Upper lobe of left lung (tissue), 6 donors: Measurements from ENCODE around the gene TENT5C. TPM values are rescaled to one million over a fixed set of nuclear protein-coding genes. Genes with fewer than 3 reads are reported as not detected.

Source experiments
- ATAC-seq, 2 donors: fragments of 200-7000 bp; cut with Tn5 transposase; one replicate each; pipeline ENCODE4 v1.9.1; 2022; ENCODE audit warnings: mild to moderate bottlenecking in 2 of 2, moderate library complexity in 2 of 2; ENCODE audit not compliant: low FRiP score in 2 of 2
- DNase-seq, 2 donors: peaks; one replicate each; pipeline ENCODE4 v3.0.0-alpha.2; 2019 to 2020
- H3K27ac ChIP-seq, 4 donors: fragments of 200-600 bp; sonication (generic); one replicate each; pipeline ENCODE4 v1.5.1; 2016 to 2019
- H3K27me3 ChIP-seq, 4 donors: fragments of 200-600 bp; sonication (generic); one replicate each; pipeline ENCODE4 v1.5.1; 2017 to 2019
- H3K36me3 ChIP-seq, 4 donors: fragments of 200-600 bp; sonication (generic); one replicate each; pipeline ENCODE4 v1.5.1; 2016 to 2019
- H3K4me1 ChIP-seq, 4 donors: fragments of 200-600 bp; sonication (generic); one replicate each; pipeline ENCODE4 v1.5.1; 2018 to 2019
- H3K4me3 ChIP-seq, 4 donors: fragments of 200-600 bp; sonication (generic); one replicate each; pipeline ENCODE4 v1.5.1; 2017 to 2019; ENCODE audit warnings: mild to moderate bottlenecking in 2 of 4, moderate library complexity in 1 of 4
- H3K9me3 ChIP-seq, 4 donors: fragments of 200-600 bp; sonication (generic); one replicate each; pipeline ENCODE4 v1.5.1; 2018 to 2019
- EP300 ChIP-seq, 4 donors: sonication (generic); formaldehyde crosslinking; IDR thresholded peaks; one replicate each; pipeline ENCODE4 v1.5.1; 2017; ENCODE audit warnings: antibody characterized with exemption in 4 of 4, control low read depth in 2 of 4
- POLR2A ChIP-seq, 4 donors: fragments of 450-650 bp; IDR thresholded peaks; one replicate each; pipeline ENCODE4 v1.5.1; 2016 to 2017; ENCODE audit warnings: antibody characterized with exemption in 4 of 4, mild to moderate bottlenecking in 2 of 4
- POLR2AphosphoS5 ChIP-seq, 2 donors: sonication (generic); formaldehyde crosslinking; IDR thresholded peaks; one replicate each; pipeline ENCODE4 v1.5.1; 2017; ENCODE audit warnings: antibody characterized with exemption in 2 of 2
- WGBS, 2 donors: methylation state at CpG; one replicate each; pipeline ENCODE4 v1.1.5; 2017 to 2018; 5-methylcytosine and 5-hydroxymethylcytosine counted together
- total RNA-seq, 6 donors: library from RNA; depleted of rRNA in 4 of 6; stranded (reverse); fragments of >200 nt in 4 of 6; gene quantifications; one replicate each; pipeline versions ENCODE4 v1.1.0 to v1.2.1, GENCODE V29; 2016 to 2021
- TF ChIP-seq, protein P1 (sequence below), 6 experiments: fragments of 450-650 bp in 4 of 6; fragments of 200-600 bp in 2 of 6; sonication (generic) in 2 of 6; IDR thresholded peaks; one replicate each; pipeline ENCODE4 v1.5.1; 2016 to 2019; ENCODE audit warnings: antibody characterized with exemption in 6 of 6
- donor health status: DM: no; HTN: no; CAD: no; lungs with moderate emphysema.
- donor health status: DM: no; HTN: yes; CAD: no; lungs with severe emphysema.

The TENT5C gene
- total RNA-seq, 6 donors from 2014 or later, result 8.1 to 37.8 (median 18.4) TPM

- H3K4me3 ChIP-seq, result no peak overlapping the region
- H3K4me1 ChIP-seq, result peaks cover 0 to 3% (median 0%) of the 10 kb centered on the region in 4 donors
- no peaks in the 10 kb centered on the region for H3K27me3 ChIP-seq
- 84 to 89% methylated on average over 3 of the region's 3 CpGs for WGBS, 2 donors
- H3K36me3 ChIP-seq, result no peaks in the 10 kb centered on the region
- DNase-seq (no peak), ATAC-seq (no peak)
- no peak overlapping the region for H3K27ac ChIP-seq
- H3K9me3 ChIP-seq, result no peaks in the 10 kb centered on the region
- TF ChIP-seq, protein P1, sequence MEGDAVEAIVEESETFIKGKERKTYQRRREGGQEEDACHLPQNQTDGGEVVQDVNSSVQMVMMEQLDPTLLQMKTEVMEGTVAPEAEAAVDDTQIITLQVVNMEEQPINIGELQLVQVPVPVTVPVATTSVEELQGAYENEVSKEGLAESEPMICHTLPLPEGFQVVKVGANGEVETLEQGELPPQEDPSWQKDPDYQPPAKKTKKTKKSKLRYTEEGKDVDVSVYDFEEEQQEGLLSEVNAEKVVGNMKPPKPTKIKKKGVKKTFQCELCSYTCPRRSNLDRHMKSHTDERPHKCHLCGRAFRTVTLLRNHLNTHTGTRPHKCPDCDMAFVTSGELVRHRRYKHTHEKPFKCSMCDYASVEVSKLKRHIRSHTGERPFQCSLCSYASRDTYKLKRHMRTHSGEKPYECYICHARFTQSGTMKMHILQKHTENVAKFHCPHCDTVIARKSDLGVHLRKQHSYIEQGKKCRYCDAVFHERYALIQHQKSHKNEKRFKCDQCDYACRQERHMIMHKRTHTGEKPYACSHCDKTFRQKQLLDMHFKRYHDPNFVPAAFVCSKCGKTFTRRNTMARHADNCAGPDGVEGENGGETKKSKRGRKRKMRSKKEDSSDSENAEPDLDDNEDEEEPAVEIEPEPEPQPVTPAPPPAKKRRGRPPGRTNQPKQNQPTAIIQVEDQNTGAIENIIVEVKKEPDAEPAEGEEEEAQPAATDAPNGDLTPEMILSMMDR (IDR thresholded peaks at IDR 0.05), result no peak
- TF ChIP-seq EP300 (IDR thresholded peaks at IDR 0.05) (no peak), POLR2AphosphoS5 (IDR thresholded peaks at IDR 0.05) (no peak), POLR2A (IDR thresholded peaks at IDR 0.05) (no peak)
Observed at GRCh38 chr1:117641536-117641935, 35.7 kb downstream of the TENT5C start.

DNA sequence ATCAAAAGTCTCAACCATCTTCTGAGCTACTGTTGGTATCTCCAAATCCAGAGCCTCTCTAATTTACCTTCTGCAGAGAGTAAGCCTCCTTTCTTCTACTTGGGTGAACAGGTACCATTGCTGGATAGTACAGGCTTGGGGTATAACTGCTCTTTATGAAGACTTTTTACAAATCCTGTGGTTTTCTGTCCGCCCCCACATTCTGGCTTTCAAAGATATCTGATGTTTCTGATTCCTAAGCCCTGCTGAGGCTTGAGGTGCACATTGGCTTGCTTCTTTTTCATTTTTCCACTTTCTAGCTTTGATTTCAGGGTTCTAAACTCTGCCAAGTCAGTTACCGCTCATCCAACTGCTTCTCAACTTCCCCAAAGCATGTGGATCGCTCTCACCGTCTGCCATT, 37.1 kb downstream of the TENT5C start:
- H3K4me1 ChIP-seq, result peaks cover 0 to 3% (median 0%) of the 10 kb centered on the region in 4 donors
- H3K4me3 ChIP-seq, result no peak overlapping the region
- H3K27ac ChIP-seq, result no peak overlapping the region
- no peaks in the 10 kb centered on the region for H3K9me3 ChIP-seq
- no peaks in the 10 kb centered on the region for H3K27me3 ChIP-seq
- 94 to 95% methylated on average over 4 of the region's 4 CpGs for WGBS, 2 donors
- DNase-seq (no peak), ATAC-seq (no peak)
- no peak for TF ChIP-seq POLR2A (IDR thresholded peaks at IDR 0.05)
- TF ChIP-seq EP300 (IDR thresholded peaks at IDR 0.05), result no peak
- TF ChIP-seq POLR2AphosphoS5 (IDR thresholded peaks at IDR 0.05), result no peak
- TF ChIP-seq, protein P1 (IDR thresholded peaks at IDR 0.05), result no peak
- no peaks in the 10 kb centered on the region for H3K36me3 ChIP-seq

DNA sequence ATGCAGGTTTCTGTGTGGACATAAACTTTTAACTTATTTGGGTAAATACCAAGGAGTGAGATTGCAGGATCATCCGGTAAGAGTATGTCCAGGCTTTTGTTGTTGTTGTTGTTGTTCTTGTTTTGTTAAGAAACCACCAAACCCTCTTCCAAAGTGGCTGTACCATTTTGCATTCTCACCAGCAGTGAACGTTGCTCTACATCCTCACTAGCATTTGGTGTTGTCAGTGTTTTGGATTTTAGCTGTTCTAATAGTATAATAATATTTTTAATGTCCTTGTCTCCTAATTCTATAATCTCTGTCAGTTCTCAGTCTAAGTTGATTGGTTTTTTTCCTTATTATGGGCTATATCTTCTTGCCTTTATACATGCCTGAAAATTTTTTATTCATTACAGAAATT, 37.8 kb downstream of the TENT5C start:
- DNase-seq (no peak), ATAC-seq (no peak)
- Histone ChIP-seq H3K4me3 (no peak overlapping the region), H3K9me3 (no peaks in the 10 kb centered on the region), H3K27ac (no peak overlapping the region), H3K36me3 (no peaks in the 10 kb centered on the region), H3K4me1 (peaks cover 0 to 3% (median 0%) of the 10 kb centered on the region in 4 donors), H3K27me3 (no peaks in the 10 kb centered on the region)
- TF ChIP-seq POLR2AphosphoS5 (IDR thresholded peaks at IDR 0.05), result no peak
- TF ChIP-seq EP300 (IDR thresholded peaks at IDR 0.05), result no peak
- TF ChIP-seq POLR2A (IDR thresholded peaks at IDR 0.05), result no peak
- TF ChIP-seq, protein P1 (IDR thresholded peaks at IDR 0.05), result no peak
- 81 to 82% methylated on average over 2 of the region's 2 CpGs for WGBS, 2 donors

GRCh38 chr1:117644696-117645311, 39.0 kb downstream of the TENT5C start:
- no peaks in the 10 kb centered on the region for H3K36me3 ChIP-seq
- TF ChIP-seq, protein P1 (IDR thresholded peaks at IDR 0.05), result no peak
- TF ChIP-seq POLR2A (IDR thresholded peaks at IDR 0.05) (no peak), POLR2AphosphoS5 (IDR thresholded peaks at IDR 0.05) (no peak), EP300 (IDR thresholded peaks at IDR 0.05) (no peak)
- DNase-seq (no peak), ATAC-seq (no peak)
- no peak overlapping the region for H3K4me3 ChIP-seq
- no peaks in the 10 kb centered on the region for H3K9me3 ChIP-seq
- H3K4me1 ChIP-seq, result peaks cover 0 to 3% (median 0%) of the 10 kb centered on the region in 4 donors
- no peak overlapping the region for H3K27ac ChIP-seq
- WGBS, 2 donors, result 74 to 79% methylated on average over 3 of the region's 3 CpGs
- H3K27me3 ChIP-seq, result no peaks in the 10 kb centered on the region

DNA sequence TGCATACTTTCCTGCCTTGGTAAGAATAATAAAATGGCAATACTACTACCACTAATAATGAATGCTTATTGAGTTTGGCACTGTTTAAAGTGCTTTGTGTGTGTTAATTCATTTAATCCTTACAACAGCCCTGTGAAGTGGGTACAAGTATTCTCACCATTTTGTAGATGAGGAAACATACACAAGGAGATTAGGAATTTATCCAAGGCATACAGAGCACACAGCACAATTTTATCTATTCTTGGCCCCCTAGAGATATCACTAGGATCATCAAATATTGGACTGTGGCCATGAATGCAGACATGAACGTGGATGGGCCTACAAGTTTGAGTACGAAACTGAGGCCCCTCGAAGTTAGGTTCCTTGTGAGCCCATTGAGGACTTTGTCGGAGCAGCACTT, 39.5 kb downstream of the TENT5C start:
- no peaks in the 10 kb centered on the region for H3K36me3 ChIP-seq
- TF ChIP-seq POLR2AphosphoS5 (IDR thresholded peaks at IDR 0.05) (no peak), POLR2A (IDR thresholded peaks at IDR 0.05) (no peak), EP300 (IDR thresholded peaks at IDR 0.05) (no peak)
- TF ChIP-seq, protein P1 (IDR thresholded peaks at IDR 0.05), result no peak
- no peak overlapping the region for H3K27ac ChIP-seq
- no peak overlapping the region for H3K4me3 ChIP-seq
- 63 to 80% methylated on average over 4 of the region's 4 CpGs for WGBS, 2 donors
- H3K27me3 ChIP-seq, result no peaks in the 10 kb centered on the region
- H3K9me3 ChIP-seq, result no peaks in the 10 kb centered on the region
- peaks cover 0 to 3% (median 0%) of the 10 kb centered on the region in 4 donors for H3K4me1 ChIP-seq
- no peak for ATAC-seq
- no peak for DNase-seq
